ENCODE data around the gene PBX3. TPM values are rescaled to one million over a fixed set of nuclear protein-coding genes. Genes with fewer than 3 reads are reported as not detected.

PBX3 gene
- total RNA-seq, 4 donors from 2014 or later: 14.1 to 31.1 (median 21.6) TPM

DNA sequence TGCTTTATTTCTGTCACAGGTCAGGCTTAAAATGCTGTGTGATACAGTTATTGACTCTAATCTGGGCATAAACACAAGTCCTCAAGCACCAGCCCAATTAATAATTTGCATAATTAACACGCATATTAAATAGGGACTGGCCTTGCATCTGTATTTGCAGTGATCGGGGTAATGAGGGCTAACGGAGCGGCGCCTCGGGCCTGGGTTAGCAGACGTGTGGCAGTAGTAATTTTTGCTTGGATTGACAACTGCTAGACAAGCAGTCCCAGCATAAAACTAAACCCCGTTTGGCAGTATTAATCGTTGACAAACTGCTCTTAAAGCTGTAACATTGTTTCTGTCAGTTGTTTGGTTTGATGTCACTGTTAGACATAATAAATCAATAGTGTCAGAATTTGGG lies 109.2 kb downstream of the PBX3 start:
- no peak for DNase-seq (ENCODE audit: low spot score in 2 of 2)
- no peak for TF ChIP-seq POLR2A (IDR thresholded peaks at IDR 0.05)
- TF ChIP-seq, protein P1, sequence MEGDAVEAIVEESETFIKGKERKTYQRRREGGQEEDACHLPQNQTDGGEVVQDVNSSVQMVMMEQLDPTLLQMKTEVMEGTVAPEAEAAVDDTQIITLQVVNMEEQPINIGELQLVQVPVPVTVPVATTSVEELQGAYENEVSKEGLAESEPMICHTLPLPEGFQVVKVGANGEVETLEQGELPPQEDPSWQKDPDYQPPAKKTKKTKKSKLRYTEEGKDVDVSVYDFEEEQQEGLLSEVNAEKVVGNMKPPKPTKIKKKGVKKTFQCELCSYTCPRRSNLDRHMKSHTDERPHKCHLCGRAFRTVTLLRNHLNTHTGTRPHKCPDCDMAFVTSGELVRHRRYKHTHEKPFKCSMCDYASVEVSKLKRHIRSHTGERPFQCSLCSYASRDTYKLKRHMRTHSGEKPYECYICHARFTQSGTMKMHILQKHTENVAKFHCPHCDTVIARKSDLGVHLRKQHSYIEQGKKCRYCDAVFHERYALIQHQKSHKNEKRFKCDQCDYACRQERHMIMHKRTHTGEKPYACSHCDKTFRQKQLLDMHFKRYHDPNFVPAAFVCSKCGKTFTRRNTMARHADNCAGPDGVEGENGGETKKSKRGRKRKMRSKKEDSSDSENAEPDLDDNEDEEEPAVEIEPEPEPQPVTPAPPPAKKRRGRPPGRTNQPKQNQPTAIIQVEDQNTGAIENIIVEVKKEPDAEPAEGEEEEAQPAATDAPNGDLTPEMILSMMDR (IDR thresholded peaks at IDR 0.05): no peak
- no peak overlapping the region for H3K4me3 ChIP-seq (ENCODE audit: low read depth, poor library complexity, severe bottlenecking)
- intact Hi-C loops (cut with DNase I; ENCODE audit: low total_unique reads): no loop called here
- 58 to 71% methylated on average over 9 of the region's 9 CpGs for WGBS, 2 donors

DNA sequence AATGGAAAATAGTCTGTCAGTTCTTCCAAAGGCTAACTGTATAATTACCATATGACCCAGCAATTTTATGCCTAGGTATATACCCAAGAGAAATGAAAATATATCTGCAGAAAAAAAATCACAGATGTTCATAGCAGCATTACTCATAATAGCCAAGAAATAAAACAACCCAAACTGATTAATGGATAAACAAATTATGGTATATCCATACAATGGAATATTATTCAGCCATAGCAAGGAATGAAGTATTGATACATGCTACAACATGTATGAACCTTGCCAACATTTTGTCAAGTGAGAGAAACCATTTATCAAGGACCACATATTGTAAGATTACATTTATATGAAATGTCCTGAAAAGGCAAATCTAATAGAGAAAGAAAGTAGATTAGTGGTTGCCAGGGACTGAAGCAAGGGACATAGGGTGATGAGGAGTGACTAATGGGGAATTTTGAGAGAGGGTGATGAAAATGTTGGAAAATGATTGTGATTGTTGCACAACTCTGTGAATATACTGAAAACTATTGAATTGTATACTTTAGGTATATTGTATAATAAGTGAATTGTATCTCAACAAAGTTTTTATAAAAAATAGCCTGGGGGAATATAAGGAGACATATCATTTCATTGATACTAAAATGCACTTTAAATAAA lies 114.4 kb downstream of the PBX3 start:
- no peak for TF ChIP-seq POLR2A (IDR thresholded peaks at IDR 0.05)
- TF ChIP-seq, protein P1 (IDR thresholded peaks at IDR 0.05): no peak
- DNase-seq (ENCODE audit: low spot score in 2 of 2): no peak
- intact Hi-C loops (cut with DNase I; ENCODE audit: low total_unique reads): no loop called here
- H3K4me3 ChIP-seq (ENCODE audit: low read depth, poor library complexity, severe bottlenecking): no peak overlapping the region

DNA sequence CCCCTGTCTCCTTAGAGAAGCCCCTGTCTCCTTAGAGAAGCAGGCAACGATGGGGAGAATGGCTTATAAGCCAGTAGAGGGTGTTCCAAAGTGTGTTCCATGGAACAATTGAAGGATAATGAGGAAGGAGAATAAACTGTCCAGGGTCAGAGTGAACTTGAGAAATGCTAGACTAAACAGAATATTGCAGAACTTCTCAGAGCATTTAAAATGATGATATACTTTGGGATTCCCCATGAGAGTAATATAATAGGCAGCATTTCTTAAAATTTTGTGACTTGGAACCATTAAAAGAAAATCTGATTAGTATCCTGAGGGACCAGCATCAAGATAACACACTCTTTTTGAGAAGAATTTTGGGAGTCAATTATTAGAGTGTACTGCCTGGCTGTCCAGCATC lies 116.8 kb downstream of the PBX3 start:
- no peak overlapping the region for H3K4me3 ChIP-seq (ENCODE audit: low read depth, poor library complexity, severe bottlenecking)
- intact Hi-C loops (cut with DNase I; ENCODE audit: low total_unique reads): no loop called here
- 82 to 92% methylated on average over 1 of the region's 1 CpG for WGBS, 2 donors
- TF ChIP-seq, protein P1 (IDR thresholded peaks at IDR 0.05): no peak
- TF ChIP-seq POLR2A (IDR thresholded peaks at IDR 0.05): no peak
- no peak for DNase-seq (ENCODE audit: low spot score in 2 of 2)

DNA sequence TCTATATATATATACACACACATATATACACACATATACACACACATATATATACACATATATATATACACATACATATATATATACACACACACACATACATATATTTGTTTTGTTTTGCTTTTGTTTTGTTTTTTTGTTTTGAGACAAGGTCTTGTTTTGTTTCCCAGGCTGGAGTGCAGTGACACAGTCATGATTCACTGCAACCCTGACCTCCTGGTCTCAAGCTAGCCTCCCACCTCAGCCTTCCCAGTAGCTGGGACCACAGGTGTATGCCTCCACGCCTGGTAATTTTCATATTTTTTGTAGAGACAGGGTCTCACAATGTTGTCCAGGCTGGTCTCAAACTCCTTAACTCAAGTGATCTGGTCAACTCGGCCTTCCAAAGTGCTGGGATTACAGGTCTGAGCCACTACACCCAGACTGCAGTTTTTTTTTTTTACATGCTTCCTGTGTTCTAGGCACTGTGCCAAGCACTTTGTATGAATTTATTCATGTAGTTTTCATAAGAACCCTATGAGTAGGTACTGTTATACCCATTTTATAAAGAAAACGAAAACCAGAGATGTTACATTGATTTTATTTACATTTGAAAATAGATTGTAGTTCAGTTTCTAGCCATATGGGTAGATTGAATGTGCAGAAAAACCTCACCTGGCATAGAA lies 120.7 kb downstream of the PBX3 start:
- no peak for TF ChIP-seq POLR2A (IDR thresholded peaks at IDR 0.05)
- TF ChIP-seq, protein P1 (IDR thresholded peaks at IDR 0.05): no peak
- H3K4me3 ChIP-seq (ENCODE audit: low read depth, poor library complexity, severe bottlenecking): no peak overlapping the region
- DNase-seq (ENCODE audit: low spot score in 2 of 2): no peak
- intact Hi-C loops (cut with DNase I; ENCODE audit: low total_unique reads): no loop called here
- WGBS, 2 donors: 71 to 82% methylated on average over 3 of the region's 3 CpGs

DNA sequence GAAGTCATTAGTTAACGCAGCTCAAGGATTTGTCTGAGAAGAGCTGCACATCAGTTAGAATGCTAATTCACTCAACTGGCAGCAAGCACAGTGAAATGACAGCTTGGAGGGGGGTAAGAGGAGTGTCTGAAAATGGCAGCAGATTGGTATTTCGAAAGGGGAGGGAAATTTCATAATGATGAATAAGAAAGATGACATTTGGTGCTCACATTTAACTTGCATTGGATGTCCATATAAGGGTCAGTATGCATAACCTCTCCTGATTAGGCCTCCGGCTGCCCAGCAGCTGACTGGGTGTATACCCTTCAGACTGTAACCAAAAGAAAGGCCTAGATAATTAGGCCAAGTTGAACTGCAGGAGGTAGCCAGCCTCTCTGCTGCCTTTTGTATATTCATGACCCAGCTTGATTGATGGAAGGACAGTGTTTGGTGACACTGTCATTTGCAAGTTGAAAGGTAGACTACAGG lies 131.0 kb downstream of the PBX3 start:
- TF ChIP-seq, protein P1 (IDR thresholded peaks at IDR 0.05): no peak
- no peak for TF ChIP-seq POLR2A (IDR thresholded peaks at IDR 0.05)
- DNase-seq (ENCODE audit: low spot score in 2 of 2): no peak
- no peak overlapping the region for H3K4me3 ChIP-seq (ENCODE audit: low read depth, poor library complexity, severe bottlenecking)
- intact Hi-C loops (cut with DNase I; ENCODE audit: low total_unique reads): no loop called here
- WGBS, 2 donors: 91 to 92% methylated on average over 3 of the region's 3 CpGs

All from lower leg skin (tissue), 4 donors.